Measurements from ENCODE around the gene FOXF1.

Gene FOXF1

GRCh38 chr16:86516623-86517003, 6.3 kb downstream of the FOXF1 start:
- H3K9me3 Mint-ChIP-seq, result no peaks in the 10 kb centered on the region
- H3K27ac Mint-ChIP-seq, result no peak overlapping the region
- H3K4me3 Mint-ChIP-seq, result no peak overlapping the region
- no peaks in the 10 kb centered on the region for H3K36me3 Mint-ChIP-seq
- H3K27me3 Mint-ChIP-seq, result peaks cover 99% of the 10 kb centered on the region
- no peak for ATAC-seq
- H3K4me1 Mint-ChIP-seq, result peaks cover 10% of the 10 kb centered on the region

- Mint-ChIP-seq H3K4me1 (peaks cover 10% of the 10 kb centered on the region), H3K27me3 (peaks cover 95% of the 10 kb centered on the region), H3K9me3 (no peaks in the 10 kb centered on the region), H3K4me3 (no peak overlapping the region), H3K36me3 (no peaks in the 10 kb centered on the region), H3K27ac (no peak overlapping the region)
- ATAC-seq, result no peak
Observed at GRCh38 chr16:86517033-86517432, 6.7 kb downstream of the FOXF1 start.

- peak; percentile 43 for ATAC-seq
- Mint-ChIP-seq H3K4me3 (no peak overlapping the region), H3K27ac (no peak overlapping the region), H3K4me1 (peaks cover 10% of the 10 kb centered on the region), H3K27me3 (peaks cover 91% of the 10 kb centered on the region), H3K36me3 (no peaks in the 10 kb centered on the region), H3K9me3 (no peaks in the 10 kb centered on the region)
Observed at GRCh38 chr16:86517652-86518258, 7.4 kb downstream of the FOXF1 start.

- Mint-ChIP-seq H3K36me3 (no peaks in the 10 kb centered on the region), H3K27me3 (peaks cover 83% of the 10 kb centered on the region), H3K27ac (no peak overlapping the region), H3K4me3 (no peak overlapping the region), H3K4me1 (peaks cover 10% of the 10 kb centered on the region), H3K9me3 (no peaks in the 10 kb centered on the region)
- no peak for ATAC-seq
Observed at GRCh38 chr16:86519007-86519648, 8.8 kb downstream of the FOXF1 start.

GRCh38 chr16:86519649-86520316, 9.5 kb downstream of the FOXF1 start:
- ATAC-seq, result no peak
- Mint-ChIP-seq H3K36me3 (no peaks in the 10 kb centered on the region), H3K27ac (no peak overlapping the region), H3K4me1 (peaks cover 10% of the 10 kb centered on the region), H3K9me3 (no peaks in the 10 kb centered on the region), H3K27me3 (peaks cover 76% of the 10 kb centered on the region), H3K4me3 (no peak overlapping the region)

- Mint-ChIP-seq H3K4me3 (no peak overlapping the region), H3K27ac (no peak overlapping the region), H3K27me3 (peaks cover 68% of the 10 kb centered on the region), H3K9me3 (no peaks in the 10 kb centered on the region), H3K36me3 (no peaks in the 10 kb centered on the region), H3K4me1 (peaks cover 10% of the 10 kb centered on the region)
- no peak for ATAC-seq
Observed at GRCh38 chr16:86520317-86521210, 10.2 kb downstream of the FOXF1 start.

GRCh38 chr16:86521236-86522197, 11.2 kb downstream of the FOXF1 start:
- no peak for ATAC-seq
- H3K9me3 Mint-ChIP-seq, result no peaks in the 10 kb centered on the region
- no peak overlapping the region for H3K4me3 Mint-ChIP-seq
- H3K4me1 Mint-ChIP-seq, result peaks cover 10% of the 10 kb centered on the region
- peaks cover 59% of the 10 kb centered on the region for H3K27me3 Mint-ChIP-seq
- no peak overlapping the region for H3K27ac Mint-ChIP-seq
- H3K36me3 Mint-ChIP-seq, result no peaks in the 10 kb centered on the region

GRCh38 chr16:86522634-86523033, 12.3 kb downstream of the FOXF1 start:
- H3K4me1 Mint-ChIP-seq, result peaks cover 10% of the 10 kb centered on the region
- peaks cover 48% of the 10 kb centered on the region for H3K27me3 Mint-ChIP-seq
- ATAC-seq, result no peak
- no peaks in the 10 kb centered on the region for H3K36me3 Mint-ChIP-seq
- H3K27ac Mint-ChIP-seq, result no peak overlapping the region
- H3K9me3 Mint-ChIP-seq, result no peaks in the 10 kb centered on the region
- H3K4me3 Mint-ChIP-seq, result no peak overlapping the region

- H3K27ac Mint-ChIP-seq, result no peak overlapping the region
- H3K9me3 Mint-ChIP-seq, result no peaks in the 10 kb centered on the region
- peaks cover 2% of the 10 kb centered on the region for H3K36me3 Mint-ChIP-seq
- peaks cover 10% of the 10 kb centered on the region for H3K4me1 Mint-ChIP-seq
- H3K27me3 Mint-ChIP-seq, result peaks cover 42% of the 10 kb centered on the region
- H3K4me3 Mint-ChIP-seq, result no peak overlapping the region
- ATAC-seq, result no peak
Observed at GRCh38 chr16:86523166-86523740, 12.9 kb downstream of the FOXF1 start.

GRCh38 chr16:86524029-86524428, 13.7 kb downstream of the FOXF1 start:
- H3K27me3 Mint-ChIP-seq, result peaks cover 34% of the 10 kb centered on the region
- peaks cover 10% of the 10 kb centered on the region for H3K36me3 Mint-ChIP-seq
- no peaks in the 10 kb centered on the region for H3K9me3 Mint-ChIP-seq
- no peak for ATAC-seq
- H3K4me3 Mint-ChIP-seq, result no peak overlapping the region
- peaks cover 10% of the 10 kb centered on the region for H3K4me1 Mint-ChIP-seq
- H3K27ac Mint-ChIP-seq, result no peak overlapping the region

GRCh38 chr16:86525696-86526095, 15.4 kb downstream of the FOXF1 start:
- peaks cover 24% of the 10 kb centered on the region for H3K36me3 Mint-ChIP-seq
- no peaks in the 10 kb centered on the region for H3K4me1 Mint-ChIP-seq
- no peak for ATAC-seq
- H3K4me3 Mint-ChIP-seq, result no peak overlapping the region
- no peak overlapping the region for H3K27ac Mint-ChIP-seq
- H3K27me3 Mint-ChIP-seq, result peaks cover 18% of the 10 kb centered on the region
- no peaks in the 10 kb centered on the region for H3K9me3 Mint-ChIP-seq

- H3K9me3 Mint-ChIP-seq, result no peaks in the 10 kb centered on the region
- H3K36me3 Mint-ChIP-seq, result peaks cover 29% of the 10 kb centered on the region
- ATAC-seq, result no peak
Observed at GRCh38 chr16:86527366-86527765, 17.0 kb downstream of the FOXF1 start.

GRCh38 chr16:86528061-86528929, 18.0 kb downstream of the FOXF1 start:
- no peaks in the 10 kb centered on the region for H3K4me1 Mint-ChIP-seq
- H3K27ac Mint-ChIP-seq, result no peak overlapping the region
- H3K27me3 Mint-ChIP-seq, result peaks cover under 1% of the 10 kb centered on the region
- H3K4me3 Mint-ChIP-seq, result no peak overlapping the region
- H3K9me3 Mint-ChIP-seq, result no peaks in the 10 kb centered on the region
- no peak for ATAC-seq
- H3K36me3 Mint-ChIP-seq, result peaks cover 29% of the 10 kb centered on the region

More at GRCh38 chr16:86527366-86527765, 17.0 kb downstream of the FOXF1 start:
- H3K4me3 Mint-ChIP-seq, result no peak overlapping the region
- H3K4me1 Mint-ChIP-seq, result no peaks in the 10 kb centered on the region
- no peak overlapping the region for H3K27ac Mint-ChIP-seq
- peaks cover 9% of the 10 kb centered on the region for H3K27me3 Mint-ChIP-seq
